SH-SY5Y (cell line): ENCODE data around the gene OAF.
A peak's percentile ranks its signal among the peaks of the same experiment; 100 is the strongest.

Source experiments
- GATA2 ChIP-seq: IDR thresholded peaks from 2 replicates; pipeline ENCODE4 v1.6.1; 2011; ENCODE audit warnings: mild to moderate bottlenecking, low read depth, low read length
- GATA3 ChIP-seq: IDR thresholded peaks from 2 replicates; pipeline ENCODE4 v1.6.1; 2011; ENCODE audit warnings: low read depth, mild to moderate bottlenecking, low read length, moderate library complexity

The OAF gene

GRCh38 chr11:120188811-120189455, 21.9 kb upstream of the OAF start:
- TF ChIP-seq GATA2 (no peak), GATA3 (no peak)

- TF ChIP-seq GATA2 (no peak), GATA3 (no peak)
Measured at GRCh38 chr11:120191058-120191457, 19.8 kb upstream of the OAF start.

GRCh38 chr11:120192831-120193625, 17.8 kb upstream of the OAF start:
- TF ChIP-seq GATA3 = no peak

GRCh38 chr11:120194166-120194565, 16.7 kb upstream of the OAF start:
- no peak for TF ChIP-seq GATA3
- no peak for TF ChIP-seq GATA2

- TF ChIP-seq GATA3 = no peak
- no peak for TF ChIP-seq GATA2
Measured at GRCh38 chr11:120195601-120196320, 15.1 kb upstream of the OAF start.

- TF ChIP-seq GATA2 (no peak), GATA3 (no peak)
Measured at GRCh38 chr11:120196826-120197225, 14.0 kb upstream of the OAF start.

GRCh38 chr11:120197251-120197891, 13.5 kb upstream of the OAF start:
- TF ChIP-seq GATA3 (no peak), GATA2 (no peak)

- TF ChIP-seq GATA3 = no peak
- TF ChIP-seq GATA2 = no peak
Measured at GRCh38 chr11:120197977-120198376, 12.9 kb upstream of the OAF start.

- TF ChIP-seq GATA2 (no peak), GATA3 (no peak)
Measured at GRCh38 chr11:120198403-120198786, 12.4 kb upstream of the OAF start.

GRCh38 chr11:120198787-120199469, 11.9 kb upstream of the OAF start:
- TF ChIP-seq GATA2 = no peak
- no peak for TF ChIP-seq GATA3

GRCh38 chr11:120199613-120200012, 11.2 kb upstream of the OAF start:
- no peak for TF ChIP-seq GATA2
- no peak for TF ChIP-seq GATA3

GRCh38 chr11:120200677-120201076, 10.2 kb upstream of the OAF start:
- no peak for TF ChIP-seq GATA2
- no peak for TF ChIP-seq GATA3

GRCh38 chr11:120201653-120202052, 9.2 kb upstream of the OAF start:
- TF ChIP-seq GATA2 = no peak
- no peak for TF ChIP-seq GATA3

- TF ChIP-seq GATA3 (no peak), GATA2 (peak; percentile 46; the same call in 1 of the 2 replicates)
Measured at GRCh38 chr11:120203626-120204025, 7.2 kb upstream of the OAF start.
